Skin of body (tissue), 2 donors: ENCODE measurements around the gene NKD1. TPM values are rescaled to one million over a fixed set of nuclear protein-coding genes. Genes with fewer than 3 reads are reported as not detected.
A peak's percentile ranks its signal among the peaks of the same experiment; 100 is the strongest.

Experiments
- DNase-seq: peaks from one replicate; lab custom pipeline; 2025; lab: John Stamatoyannopoulos, UW
- total RNA-seq: library from RNA; depleted of rRNA; stranded (reverse); fragments of >200 nt; gene quantifications from one replicate; pipeline ENCODE4 v1.2.3, GENCODE V29; 2014

The NKD1 gene
- total RNA-seq, 1 donor from 2014 or later = 4.9 TPM

- DNase-seq = no peak
These were observed 64.0 kb downstream of the NKD1 start for GRCh38 chr16:50611995-50612848.

GRCh38 chr16:50612849-50613198 is 64.6 kb downstream of the NKD1 start:
- no peak for DNase-seq

- DNase-seq = peak; percentile 93
These were observed 65.2 kb downstream of the NKD1 start for GRCh38 chr16:50613281-50613963.

GRCh38 chr16:50613964-50614474 is 65.8 kb downstream of the NKD1 start:
- DNase-seq = peak; percentile 44

- DNase-seq = no peak
These were observed 66.9 kb downstream of the NKD1 start for GRCh38 chr16:50614955-50615724.

GRCh38 chr16:50615891-50616290 is 67.7 kb downstream of the NKD1 start:
- peak; percentile 57 for DNase-seq

- no peak for DNase-seq
These were observed 68.2 kb downstream of the NKD1 start for GRCh38 chr16:50616386-50616785.

GRCh38 chr16:50616883-50617645 is 68.9 kb downstream of the NKD1 start:
- no peak for DNase-seq

- DNase-seq = no peak
These were observed 69.5 kb downstream of the NKD1 start for GRCh38 chr16:50617646-50618184.

GRCh38 chr16:50618238-50618918 is 70.2 kb downstream of the NKD1 start:
- DNase-seq = no peak

- DNase-seq = no peak
These were observed 71.7 kb downstream of the NKD1 start for GRCh38 chr16:50619702-50620491.

- DNase-seq = no peak
These were observed 72.7 kb downstream of the NKD1 start for GRCh38 chr16:50620646-50621451.

GRCh38 chr16:50621452-50621792 is 73.2 kb downstream of the NKD1 start:
- no peak for DNase-seq

- DNase-seq = no peak
These were observed 73.8 kb downstream of the NKD1 start for GRCh38 chr16:50622029-50622428.

GRCh38 chr16:50622643-50623369 is 74.6 kb downstream of the NKD1 start:
- DNase-seq = no peak

- no peak for DNase-seq
These were observed 76.3 kb downstream of the NKD1 start for GRCh38 chr16:50624449-50624970.

GRCh38 chr16:50625374-50625773 is 77.2 kb downstream of the NKD1 start:
- DNase-seq = no peak

GRCh38 chr16:50626868-50627267 is 78.7 kb downstream of the NKD1 start:
- no peak for DNase-seq
